SK-N-SH treated with all-trans-retinoic acid at 6 μM for 48 hours (cell line): Measurements from ENCODE around the gene PMFBP1.

ENCODE experiments used
- ATAC-seq: fragments of 200-7000 bp; cut with Tn5 transposase; 3 replicates; pipeline ENCODE4 v1.9.1; 2020; ENCODE audit warnings: mild to moderate bottlenecking, moderate library complexity
- ARNTL ChIP-seq: fragments of 450-650 bp; formaldehyde crosslinking; IDR thresholded peaks from 2 replicates; pipeline ENCODE4 v1.5.0; 2020; ENCODE audit warnings: low read depth, mild to moderate bottlenecking, moderate library complexity, borderline replicate concordance
- BACH2 ChIP-seq: fragments of 250-450 bp; sonication (Bioruptor Pico); IDR thresholded peaks from 2 replicates; pipeline ENCODE4 v1.9.0; 2021; ENCODE audit warnings: mild to moderate bottlenecking, borderline replicate concordance
- CSDC2 ChIP-seq: fragments of 250-450 bp; sonication (Bioruptor Pico); IDR thresholded peaks from 2 replicates; pipeline ENCODE4 v1.5.0; 2020; ENCODE audit warnings: mild to moderate bottlenecking, moderate library complexity
- ESRRG ChIP-seq: fragments of 250-450 bp; sonication (Bioruptor Pico); IDR thresholded peaks from 2 replicates; pipeline ENCODE4 v1.6.1; 2021; ENCODE audit warnings: mild to moderate bottlenecking
- GLIS3 ChIP-seq: fragments of 250-450 bp; sonication (Bioruptor Pico); IDR thresholded peaks from 2 replicates; pipeline ENCODE4 v1.5.0; 2020; ENCODE audit warnings: mild to moderate bottlenecking, moderate library complexity
- OSR1 ChIP-seq: fragments of 250-450 bp; sonication (Bioruptor Pico); IDR thresholded peaks from 2 replicates; pipeline ENCODE4 v1.8.0; 2022; ENCODE audit warnings: moderate library complexity, mild to moderate bottlenecking, inconsistent platforms
- PPARA ChIP-seq: fragments of 250-450 bp; sonication (Bioruptor Pico); IDR thresholded peaks from 2 replicates; pipeline ENCODE4 v1.5.0; 2020; ENCODE audit warnings: mild to moderate bottlenecking, borderline replicate concordance
- RARB ChIP-seq: fragments of 250-450 bp; sonication (Bioruptor Pico); IDR thresholded peaks from 2 replicates; pipeline ENCODE4 v1.8.0; 2021; ENCODE audit warnings: mild to moderate bottlenecking, moderate library complexity
- SNAI2 ChIP-seq: fragments of 250-450 bp; sonication (Bioruptor Pico); IDR thresholded peaks from 2 replicates; pipeline ENCODE4 v1.5.0; 2020; ENCODE audit warnings: mild to moderate bottlenecking, moderate library complexity
- TCF4 ChIP-seq: fragments of 250-450 bp; sonication (Bioruptor Pico); IDR thresholded peaks from 2 replicates; pipeline ENCODE4 v1.8.0; 2021; ENCODE audit warnings: mild to moderate bottlenecking, moderate library complexity, borderline replicate concordance
- TOX ChIP-seq: fragments of 250-450 bp; sonication (Bioruptor Pico); IDR thresholded peaks from 2 replicates; pipeline ENCODE4 v1.8.0; 2021; ENCODE audit warnings: mild to moderate bottlenecking, moderate library complexity, borderline replicate concordance
- ZC3H10 ChIP-seq: fragments of 250-450 bp; sonication (Bioruptor Pico); IDR thresholded peaks from 2 replicates; pipeline ENCODE4 v1.5.1; 2021; ENCODE audit warnings: mild to moderate bottlenecking, moderate library complexity
- ZFP3 ChIP-seq: fragments of 250-450 bp; sonication (Bioruptor Pico); IDR thresholded peaks from 2 replicates; pipeline ENCODE4 v1.5.0; 2020; ENCODE audit warnings: mild to moderate bottlenecking, moderate library complexity
- ZFP30 ChIP-seq: fragments of 450-650 bp; formaldehyde crosslinking; IDR thresholded peaks from 2 replicates; pipeline ENCODE4 v1.5.0; 2022; ENCODE audit warnings: mild to moderate bottlenecking, moderate library complexity
- ZNF565 ChIP-seq: fragments of 450-650 bp; formaldehyde crosslinking; conservative IDR thresholded peaks from 2 replicates; pipeline ENCODE4 v1.5.0; 2020; ENCODE audit warnings: low read depth, mild to moderate bottlenecking, moderate library complexity
- ZNF70 ChIP-seq: fragments of 450-650 bp; formaldehyde crosslinking; IDR thresholded peaks from 2 replicates; pipeline ENCODE4 v1.5.0; 2020; ENCODE audit warnings: mild to moderate bottlenecking, moderate library complexity
- ZNF8 ChIP-seq: fragments of 450-650 bp; formaldehyde crosslinking; IDR thresholded peaks from 2 replicates; pipeline ENCODE4 v1.5.0; 2020; ENCODE audit warnings: mild to moderate bottlenecking, moderate library complexity
- TF ChIP-seq, protein P1 (sequence below): fragments of 250-450 bp; sonication (Bioruptor Pico); IDR thresholded peaks from 2 replicates; pipeline ENCODE4 v1.5.1; 2021; ENCODE audit warnings: mild to moderate bottlenecking, moderate library complexity
- TF ChIP-seq, protein P2 (sequence below): fragments of 250-450 bp; sonication (Bioruptor Pico); IDR thresholded peaks from 2 replicates; pipeline ENCODE4 v1.5.1; 2020; ENCODE audit warnings: low read depth, mild to moderate bottlenecking, moderate library complexity
- TF ChIP-seq, protein P3 (sequence below): fragments of 250-450 bp; sonication (Bioruptor Pico); IDR thresholded peaks from 2 replicates; pipeline ENCODE4 v1.8.0; 2021; ENCODE audit warnings: low read depth, mild to moderate bottlenecking, moderate library complexity, borderline replicate concordance
- TF ChIP-seq, protein P4 (sequence below): fragments of 250-450 bp; sonication (Bioruptor Pico); IDR thresholded peaks from 2 replicates; pipeline ENCODE4 v1.8.0; 2020; ENCODE audit warnings: mild to moderate bottlenecking, moderate library complexity, borderline replicate concordance
- TF ChIP-seq, protein P5 (sequence below): fragments of 250-450 bp; sonication (Bioruptor Pico); IDR thresholded peaks from 2 replicates; pipeline ENCODE4 v1.5.0; 2020; ENCODE audit warnings: mild to moderate bottlenecking, moderate library complexity

The PMFBP1 gene

DNA sequence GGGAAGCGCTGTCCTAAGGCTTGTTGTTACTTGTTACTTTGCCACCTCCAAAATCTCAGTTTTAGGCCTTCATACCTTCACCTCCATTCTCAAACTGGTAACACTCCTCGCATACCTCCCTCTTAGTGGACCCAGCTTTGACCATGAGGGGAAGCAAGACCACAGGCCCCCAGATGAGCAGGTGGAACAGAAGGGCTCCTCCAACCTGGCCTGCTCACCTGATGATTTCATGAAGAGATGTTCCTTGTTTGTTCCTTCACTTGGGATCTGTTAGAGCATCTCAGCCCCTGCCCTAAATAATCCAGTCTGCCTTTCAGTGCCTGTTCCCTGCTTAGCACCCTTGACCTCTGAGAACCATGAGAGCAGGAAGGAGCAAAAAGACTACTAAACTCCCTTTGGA, 49.6 kb downstream of the PMFBP1 start (continued):
- TF ChIP-seq, protein P1, sequence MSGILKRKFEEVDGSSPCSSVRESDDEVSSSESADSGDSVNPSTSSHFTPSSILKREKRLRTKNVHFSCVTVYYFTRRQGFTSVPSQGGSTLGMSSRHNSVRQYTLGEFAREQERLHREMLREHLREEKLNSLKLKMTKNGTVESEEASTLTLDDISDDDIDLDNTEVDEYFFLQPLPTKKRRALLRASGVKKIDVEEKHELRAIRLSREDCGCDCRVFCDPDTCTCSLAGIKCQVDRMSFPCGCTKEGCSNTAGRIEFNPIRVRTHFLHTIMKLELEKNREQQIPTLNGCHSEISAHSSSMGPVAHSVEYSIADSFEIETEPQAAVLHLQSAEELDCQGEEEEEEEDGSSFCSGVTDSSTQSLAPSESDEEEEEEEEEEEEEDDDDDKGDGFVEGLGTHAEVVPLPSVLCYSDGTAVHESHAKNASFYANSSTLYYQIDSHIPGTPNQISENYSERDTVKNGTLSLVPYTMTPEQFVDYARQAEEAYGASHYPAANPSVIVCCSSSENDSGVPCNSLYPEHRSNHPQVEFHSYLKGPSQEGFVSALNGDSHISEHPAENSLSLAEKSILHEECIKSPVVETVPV (CRISPR knock-in tag): no peak
- TF ChIP-seq ZFP30: no peak
- no peak for TF ChIP-seq SNAI2
- no peak for TF ChIP-seq CSDC2 (CRISPR knock-in tag)
- no peak for TF ChIP-seq RARB
- no peak for TF ChIP-seq ZNF8
- no peak for TF ChIP-seq PPARA (CRISPR knock-in tag)
- no peak for TF ChIP-seq BACH2
- no peak for TF ChIP-seq ESRRG (CRISPR knock-in tag)
- TF ChIP-seq GLIS3 (CRISPR knock-in tag): no peak

DNA sequence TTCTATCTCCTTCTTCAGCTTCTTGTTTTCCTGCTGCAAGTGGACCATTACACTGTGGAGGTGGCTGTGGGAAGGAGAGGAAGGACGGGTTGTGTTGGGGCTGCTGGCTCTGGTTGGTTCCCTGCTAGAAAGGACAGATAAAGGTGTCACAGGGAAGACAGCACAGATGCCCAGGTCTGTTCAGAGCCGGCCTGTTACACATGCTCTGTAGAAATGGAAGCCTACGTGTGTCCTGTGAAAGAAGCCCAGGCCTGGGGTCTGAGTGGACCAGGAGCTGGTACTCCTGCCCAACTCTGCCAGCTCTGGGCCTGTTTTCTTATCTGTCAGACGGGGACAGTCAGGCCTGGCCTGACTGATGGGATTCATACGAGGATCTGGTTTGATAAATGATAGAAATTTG, 51.9 kb downstream of the PMFBP1 start:
- no peak for TF ChIP-seq ZNF70 (CRISPR knock-in tag)
- TF ChIP-seq TCF4: no peak
- no peak for TF ChIP-seq TOX (CRISPR knock-in tag)
- TF ChIP-seq SNAI2: no peak
- TF ChIP-seq RARB: no peak
- no peak for TF ChIP-seq OSR1 (CRISPR knock-in tag)
- TF ChIP-seq, protein P2, sequence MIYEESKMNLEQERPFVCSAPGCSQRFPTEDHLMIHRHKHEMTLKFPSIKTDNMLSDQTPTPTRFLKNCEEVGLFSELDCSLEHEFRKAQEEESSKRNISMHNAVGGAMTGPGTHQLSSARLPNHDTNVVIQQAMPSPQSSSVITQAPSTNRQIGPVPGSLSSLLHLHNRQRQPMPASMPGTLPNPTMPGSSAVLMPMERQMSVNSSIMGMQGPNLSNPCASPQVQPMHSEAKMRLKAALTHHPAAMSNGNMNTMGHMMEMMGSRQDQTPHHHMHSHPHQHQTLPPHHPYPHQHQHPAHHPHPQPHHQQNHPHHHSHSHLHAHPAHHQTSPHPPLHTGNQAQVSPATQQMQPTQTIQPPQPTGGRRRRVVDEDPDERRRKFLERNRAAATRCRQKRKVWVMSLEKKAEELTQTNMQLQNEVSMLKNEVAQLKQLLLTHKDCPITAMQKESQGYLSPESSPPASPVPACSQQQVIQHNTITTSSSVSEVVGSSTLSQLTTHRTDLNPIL (CRISPR knock-in tag): no peak
- TF ChIP-seq, protein P1 (CRISPR knock-in tag): no peak
- no peak for TF ChIP-seq BACH2
- TF ChIP-seq, all 23 proteins: peak for 0
- no peak for ATAC-seq

DNA sequence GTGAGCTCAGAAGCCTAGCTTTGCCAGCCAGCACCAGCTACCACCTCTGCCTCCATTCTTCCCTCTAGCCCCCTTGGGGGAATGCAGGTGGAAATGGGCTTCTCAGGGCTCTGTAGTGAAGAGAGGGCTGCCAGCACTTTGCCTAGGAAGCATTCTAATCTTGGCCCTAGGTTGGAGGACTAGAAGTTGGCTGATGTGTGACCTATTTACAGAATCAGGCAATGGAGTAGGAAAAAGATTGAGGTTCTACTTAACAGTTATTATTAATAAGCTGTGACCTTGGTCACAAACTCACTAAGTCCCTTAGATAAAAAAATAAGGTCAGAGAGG, 58.4 kb downstream of the PMFBP1 start:
- no peak for TF ChIP-seq ZNF70 (CRISPR knock-in tag)
- no peak for TF ChIP-seq ZNF565 (CRISPR knock-in tag)
- no peak for TF ChIP-seq SNAI2
- no peak for TF ChIP-seq TOX (CRISPR knock-in tag)
- no peak for TF ChIP-seq ZFP3 (CRISPR knock-in tag)
- no peak for TF ChIP-seq RARB
- no peak for TF ChIP-seq ZC3H10 (CRISPR knock-in tag)
- TF ChIP-seq, protein P3, sequence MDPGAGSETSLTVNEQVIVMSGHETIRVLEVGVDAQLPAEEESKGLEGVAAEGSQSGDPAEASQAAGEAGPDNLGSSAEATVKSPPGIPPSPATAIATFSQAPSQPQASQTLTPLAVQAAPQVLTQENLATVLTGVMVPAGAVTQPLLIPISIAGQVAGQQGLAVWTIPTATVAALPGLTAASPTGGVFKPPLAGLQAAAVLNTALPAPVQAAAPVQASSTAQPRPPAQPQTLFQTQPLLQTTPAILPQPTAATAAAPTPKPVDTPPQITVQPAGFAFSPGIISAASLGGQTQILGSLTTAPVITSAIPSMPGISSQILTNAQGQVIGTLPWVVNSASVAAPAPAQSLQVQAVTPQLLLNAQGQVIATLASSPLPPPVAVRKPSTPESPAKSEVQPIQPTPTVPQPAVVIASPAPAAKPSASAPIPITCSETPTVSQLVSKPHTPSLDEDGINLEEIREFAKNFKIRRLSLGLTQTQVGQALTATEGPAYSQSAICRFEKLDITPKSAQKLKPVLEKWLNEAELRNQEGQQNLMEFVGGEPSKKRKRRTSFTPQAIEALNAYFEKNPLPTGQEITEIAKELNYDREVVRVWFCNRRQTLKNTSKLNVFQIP (CRISPR knock-in tag): no peak
- no peak for TF ChIP-seq ESRRG (CRISPR knock-in tag)
- TF ChIP-seq ZNF8: no peak
- TF ChIP-seq ARNTL (CRISPR knock-in tag): no peak
- TF ChIP-seq CSDC2 (CRISPR knock-in tag): no peak
- no peak for TF ChIP-seq OSR1 (CRISPR knock-in tag)
- TF ChIP-seq, protein P4, sequence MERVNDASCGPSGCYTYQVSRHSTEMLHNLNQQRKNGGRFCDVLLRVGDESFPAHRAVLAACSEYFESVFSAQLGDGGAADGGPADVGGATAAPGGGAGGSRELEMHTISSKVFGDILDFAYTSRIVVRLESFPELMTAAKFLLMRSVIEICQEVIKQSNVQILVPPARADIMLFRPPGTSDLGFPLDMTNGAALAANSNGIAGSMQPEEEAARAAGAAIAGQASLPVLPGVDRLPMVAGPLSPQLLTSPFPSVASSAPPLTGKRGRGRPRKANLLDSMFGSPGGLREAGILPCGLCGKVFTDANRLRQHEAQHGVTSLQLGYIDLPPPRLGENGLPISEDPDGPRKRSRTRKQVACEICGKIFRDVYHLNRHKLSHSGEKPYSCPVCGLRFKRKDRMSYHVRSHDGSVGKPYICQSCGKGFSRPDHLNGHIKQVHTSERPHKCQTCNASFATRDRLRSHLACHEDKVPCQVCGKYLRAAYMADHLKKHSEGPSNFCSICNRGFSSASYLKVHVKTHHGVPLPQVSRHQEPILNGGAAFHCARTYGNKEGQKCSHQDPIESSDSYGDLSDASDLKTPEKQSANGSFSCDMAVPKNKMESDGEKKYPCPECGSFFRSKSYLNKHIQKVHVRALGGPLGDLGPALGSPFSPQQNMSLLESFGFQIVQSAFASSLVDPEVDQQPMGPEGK (CRISPR knock-in tag): no peak
- TF ChIP-seq, protein P5, sequence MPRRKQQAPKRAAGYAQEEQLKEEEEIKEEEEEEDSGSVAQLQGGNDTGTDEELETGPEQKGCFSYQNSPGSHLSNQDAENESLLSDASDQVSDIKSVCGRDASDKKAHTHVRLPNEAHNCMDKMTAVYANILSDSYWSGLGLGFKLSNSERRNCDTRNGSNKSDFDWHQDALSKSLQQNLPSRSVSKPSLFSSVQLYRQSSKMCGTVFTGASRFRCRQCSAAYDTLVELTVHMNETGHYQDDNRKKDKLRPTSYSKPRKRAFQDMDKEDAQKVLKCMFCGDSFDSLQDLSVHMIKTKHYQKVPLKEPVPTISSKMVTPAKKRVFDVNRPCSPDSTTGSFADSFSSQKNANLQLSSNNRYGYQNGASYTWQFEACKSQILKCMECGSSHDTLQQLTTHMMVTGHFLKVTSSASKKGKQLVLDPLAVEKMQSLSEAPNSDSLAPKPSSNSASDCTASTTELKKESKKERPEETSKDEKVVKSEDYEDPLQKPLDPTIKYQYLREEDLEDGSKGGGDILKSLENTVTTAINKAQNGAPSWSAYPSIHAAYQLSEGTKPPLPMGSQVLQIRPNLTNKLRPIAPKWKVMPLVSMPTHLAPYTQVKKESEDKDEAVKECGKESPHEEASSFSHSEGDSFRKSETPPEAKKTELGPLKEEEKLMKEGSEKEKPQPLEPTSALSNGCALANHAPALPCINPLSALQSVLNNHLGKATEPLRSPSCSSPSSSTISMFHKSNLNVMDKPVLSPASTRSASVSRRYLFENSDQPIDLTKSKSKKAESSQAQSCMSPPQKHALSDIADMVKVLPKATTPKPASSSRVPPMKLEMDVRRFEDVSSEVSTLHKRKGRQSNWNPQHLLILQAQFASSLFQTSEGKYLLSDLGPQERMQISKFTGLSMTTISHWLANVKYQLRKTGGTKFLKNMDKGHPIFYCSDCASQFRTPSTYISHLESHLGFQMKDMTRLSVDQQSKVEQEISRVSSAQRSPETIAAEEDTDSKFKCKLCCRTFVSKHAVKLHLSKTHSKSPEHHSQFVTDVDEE: no peak

More for the DNA sequence above, 58.4 kb downstream of the PMFBP1 start:
- ATAC-seq: no peak
